HepG2 (cell line): Measurements from ENCODE around the gene ZNF446. TPM values are rescaled to one million over a fixed set of nuclear protein-coding genes. Genes with fewer than 3 reads are reported as not detected.

Experiments
- ARID3A ChIP-seq: IDR thresholded peaks from 2 replicates; pipeline ENCODE4 v1.6.1; 2012; ENCODE audit warnings: low read depth, low read length, improper control_type of control experiment
- ATF4 ChIP-seq, 2 experiments: fragments of 450-650 bp in 1 of 2; sonication (generic) in 1 of 2; formaldehyde crosslinking; IDR thresholded peaks; 2 replicates each; pipeline versions ENCODE4 v1.5.0 to v1.8.0; 2020 to 2022; ENCODE audit warnings: mild to moderate bottlenecking in 1 of 2, missing genetic modification reagents in 1 of 2
- HOXA3 ChIP-seq: sonication (generic); formaldehyde crosslinking; IDR thresholded peaks from 2 replicates; pipeline ENCODE4 v1.5.0; 2020; ENCODE audit warnings: missing genetic modification reagents
- JUND ChIP-seq: sonication (generic); formaldehyde crosslinking; IDR thresholded peaks from 2 replicates; pipeline ENCODE4 v1.8.0; 2022; ENCODE audit warnings: mild to moderate bottlenecking, missing genetic modification reagents
- MYNN ChIP-seq: sonication (generic); formaldehyde crosslinking; IDR thresholded peaks from 2 replicates; pipeline ENCODE4 v1.4.0; 2020; ENCODE audit warnings: mild to moderate bottlenecking, low read depth, missing genetic modification reagents
- NFYC ChIP-seq: IDR thresholded peaks from 2 replicates; pipeline ENCODE4 v1.6.1; 2016; ENCODE audit warnings: missing genetic modification reagents, missing compliant biosample characterization
- SIX4 ChIP-seq: sonication (generic); formaldehyde crosslinking; IDR thresholded peaks from 2 replicates; pipeline ENCODE4 v1.4.0; 2020; ENCODE audit warnings: missing genetic modification reagents
- YEATS2 ChIP-seq: sonication (generic); formaldehyde crosslinking; IDR thresholded peaks from 2 replicates; pipeline ENCODE4 v1.4.0; 2020; ENCODE audit warnings: missing genetic modification reagents, borderline replicate concordance
- ZBTB14 ChIP-seq: sonication (generic); formaldehyde crosslinking; IDR thresholded peaks from 2 replicates; pipeline ENCODE4 v1.4.0; 2020; ENCODE audit warnings: missing genetic modification reagents
- ZBTB46 ChIP-seq: sonication (generic); formaldehyde crosslinking; IDR thresholded peaks from 2 replicates; pipeline ENCODE4 v1.4.0; 2020; ENCODE audit warnings: mild to moderate bottlenecking, missing genetic modification reagents, borderline replicate concordance
- ZNF10 ChIP-seq: sonication (generic); formaldehyde crosslinking; IDR thresholded peaks from 2 replicates; pipeline ENCODE4 v1.4.0; 2020; ENCODE audit warnings: mild to moderate bottlenecking, low read depth, missing genetic modification reagents, borderline replicate concordance
- ZNF275 ChIP-seq: sonication (generic); formaldehyde crosslinking; IDR thresholded peaks from 2 replicates; pipeline ENCODE4 v1.8.0; 2022; ENCODE audit warnings: missing genetic modification reagents, mild to moderate bottlenecking, inconsistent platforms, borderline replicate concordance
- ZNF33B ChIP-seq: sonication (generic); formaldehyde crosslinking; IDR thresholded peaks from 2 replicates; pipeline ENCODE4 v1.5.1; 2020; ENCODE audit warnings: mild to moderate bottlenecking, missing genetic modification reagents
- ZNF501 ChIP-seq: sonication (generic); formaldehyde crosslinking; IDR thresholded peaks from 2 replicates; pipeline ENCODE4 v1.5.1; 2020; ENCODE audit warnings: mild to moderate bottlenecking, moderate library complexity, missing genetic modification reagents
- ZNF687 ChIP-seq: sonication (generic); formaldehyde crosslinking; IDR thresholded peaks from 2 replicates; pipeline ENCODE4 v1.5.1; 2020; ENCODE audit warnings: mild to moderate bottlenecking, missing genetic modification reagents, moderate library complexity
- polyA plus RNA-seq, 8 experiments: library from polyadenylated mRNA; depleted of rRNA in 3 of 8; stranded (reverse) in 7 of 8; unstranded in 1 of 8; fragments of >200 nt; fragmentation: Illumina TruSeq in 4 of 8; extraction: Trizol in 4 of 8; gene quantifications; 2 replicates each; pipeline versions ENCODE4 v1.2.1 to v1.2.3, GENCODE V29; 2011 to 2016; ENCODE audit warnings: low read depth in 4 of 8, missing spikeins in 1 of 8, mixed read lengths in 1 of 8; ENCODE audit not compliant: insufficient read depth in 1 of 8
- total RNA-seq, 5 experiments: library from RNA; depleted of rRNA; stranded (reverse); fragments of >200 nt; fragmentation: Illumina TruSeq; extraction: Trizol; gene quantifications; 2 replicates each; pipeline ENCODE4 v1.2.3, GENCODE V29; 2016; ENCODE audit warnings: low read depth in 1 of 5

Gene ZNF446
- total and polyA plus RNA-seq, 2 of the 13 experiments (the other 11 are each of a cell fraction or from before 2014, with no cell fraction given): 3.0 to 3.6 TPM

GRCh38 chr19:58466760-58467589 lies 9.2 kb upstream of the ZNF446 start, which contains the start of gene ZNF324 (continued):
- no peak for TF ChIP-seq ZNF10
- no peak for TF ChIP-seq ARID3A
- no peak for TF ChIP-seq ATF4 (CRISPR knock-in tag; IDR thresholded peaks at IDR 0.05)
- no peak; the same call in 1 of the 2 replicates for TF ChIP-seq ZBTB46 (CRISPR knock-in tag)
- TF ChIP-seq ZNF687 (CRISPR knock-in tag): peak; percentile 85
- no peak for TF ChIP-seq JUND (CRISPR knock-in tag)
- TF ChIP-seq MYNN (CRISPR knock-in tag): no peak
- no peak; the same call in 1 of the 2 replicates for TF ChIP-seq ZNF501
- no peak for TF ChIP-seq ZBTB14 (CRISPR knock-in tag)
- no peak for TF ChIP-seq SIX4 (CRISPR knock-in tag)
- TF ChIP-seq YEATS2 (CRISPR knock-in tag): peak; percentile 51; the same call in 1 of the 2 replicates
- peak; percentile 77; the same call in 1 of the 2 replicates for TF ChIP-seq HOXA3 (CRISPR knock-in tag)
- no peak for TF ChIP-seq ZNF33B (CRISPR knock-in tag)
- TF ChIP-seq NFYC (CRISPR knock-in tag): peak; percentile 88
- TF ChIP-seq ZNF275 (CRISPR knock-in tag): no peak
